Epidermal melanocyte (primary cell): ENCODE results near the gene DIP2A.
A peak's percentile ranks its signal among the peaks of the same experiment; 100 is the strongest.

Source experiments
- DNase-seq: peaks from one replicate; pipeline ENCODE4 v3.0.0; 2011; ENCODE audit warnings: low spot score; ENCODE audit not compliant: insufficient read length

The DIP2A gene

GRCh38 chr21:46458315-46459023, at the start of gene DIP2A:
TSS of gene DIP2A (plus strand) at chr21:46458891. CDS start at chr21:46459132, 241 bp downstream.
- peak; percentile 99 for DNase-seq

GRCh38 chr21:46409641-46410406, 48.9 kb upstream of the DIP2A start:
- DNase-seq, result no peak

GRCh38 chr21:46410516-46410915, 48.2 kb upstream of the DIP2A start:
- no peak for DNase-seq

GRCh38 chr21:46411236-46411635, 47.5 kb upstream of the DIP2A start:
- DNase-seq, result no peak

- DNase-seq, result no peak
These were observed 47.0 kb upstream of the DIP2A start for GRCh38 chr21:46411691-46412090.

GRCh38 chr21:46412521-46413364, 45.9 kb upstream of the DIP2A start:
- no peak for DNase-seq

GRCh38 chr21:46413365-46413696, 45.4 kb upstream of the DIP2A start:
- no peak for DNase-seq

- DNase-seq, result no peak
These were observed 43.8 kb upstream of the DIP2A start for GRCh38 chr21:46414965-46415275.

- no peak for DNase-seq
These were observed 42.1 kb upstream of the DIP2A start for GRCh38 chr21:46416551-46416950.

GRCh38 chr21:46418265-46418946, 40.3 kb upstream of the DIP2A start:
- DNase-seq, result no peak

- no peak for DNase-seq
These were observed 38.2 kb upstream of the DIP2A start for GRCh38 chr21:46420241-46421190.

GRCh38 chr21:46421191-46421750, 37.4 kb upstream of the DIP2A start:
- no peak for DNase-seq

GRCh38 chr21:46421756-46422555, 36.7 kb upstream of the DIP2A start:
- no peak for DNase-seq

- DNase-seq, result no peak
These were observed 36.0 kb upstream of the DIP2A start for GRCh38 chr21:46422636-46423241.

GRCh38 chr21:46423546-46424038, 35.1 kb upstream of the DIP2A start:
- DNase-seq, result no peak

GRCh38 chr21:46424039-46424591, 34.6 kb upstream of the DIP2A start:
- no peak for DNase-seq

GRCh38 chr21:46424621-46425020, 34.1 kb upstream of the DIP2A start:
- DNase-seq, result no peak

GRCh38 chr21:46425041-46425440, 33.6 kb upstream of the DIP2A start:
- no peak for DNase-seq
